COLO668 (cell line): ENCODE measurements around the gene TRRAP.

Experiments used
- DNase-seq: peaks from one replicate; lab custom pipeline; 2025; ENCODE audit not compliant: unreplicated experiment; lab: John Stamatoyannopoulos, UW

TRRAP gene

GRCh38 chr7:99004216-99004615 lies 125.9 kb downstream of the TRRAP start:
- DNase-seq: no peak

GRCh38 chr7:99004781-99005500 lies 126.6 kb downstream of the TRRAP start:
- no peak for DNase-seq

GRCh38 chr7:99005776-99006175 lies 127.4 kb downstream of the TRRAP start:
- no peak for DNase-seq

- DNase-seq: no peak
These were observed 128.6 kb downstream of the TRRAP start for GRCh38 chr7:99006739-99007424.

GRCh38 chr7:99008181-99008631 lies 129.9 kb downstream of the TRRAP start:
- DNase-seq: no peak

GRCh38 chr7:99008921-99009530 lies 130.7 kb downstream of the TRRAP start:
- no peak for DNase-seq

- DNase-seq: no peak
These were observed 131.9 kb downstream of the TRRAP start for GRCh38 chr7:99010281-99010680.

- DNase-seq: no peak
These were observed 133.0 kb downstream of the TRRAP start for GRCh38 chr7:99011341-99011705.

GRCh38 chr7:99011706-99012404 lies 133.5 kb downstream of the TRRAP start:
- no peak for DNase-seq

- DNase-seq: no peak
These were observed 134.4 kb downstream of the TRRAP start for GRCh38 chr7:99012722-99013121.

- no peak for DNase-seq
These were observed 135.2 kb downstream of the TRRAP start for GRCh38 chr7:99013266-99014112.

- DNase-seq: no peak
These were observed 136.0 kb downstream of the TRRAP start for GRCh38 chr7:99014113-99014985.

GRCh38 chr7:99016196-99016595 lies 137.9 kb downstream of the TRRAP start:
- DNase-seq: no peak

- no peak for DNase-seq
These were observed 141.4 kb downstream of the TRRAP start for GRCh38 chr7:99019523-99020412.

GRCh38 chr7:99020413-99020715 lies 142.0 kb downstream of the TRRAP start:
- no peak for DNase-seq

GRCh38 chr7:99021941-99022560 lies 143.7 kb downstream of the TRRAP start:
- no peak for DNase-seq

- no peak for DNase-seq
These were observed 145.7 kb downstream of the TRRAP start for GRCh38 chr7:99024066-99024465.

GRCh38 chr7:99027241-99027640 lies 148.9 kb downstream of the TRRAP start:
- DNase-seq: no peak
